Measurements from ENCODE around the gene ICE2. TPM values are rescaled to one million over a fixed set of nuclear protein-coding genes. Genes with fewer than 3 reads are reported as not detected.

Gene ICE2
- total and polyA plus RNA-seq, 2 of the 8 experiments (the other 6 are each of a cell fraction or from before 2014, with no cell fraction given), result 40.0 to 87.3 TPM

DNA sequence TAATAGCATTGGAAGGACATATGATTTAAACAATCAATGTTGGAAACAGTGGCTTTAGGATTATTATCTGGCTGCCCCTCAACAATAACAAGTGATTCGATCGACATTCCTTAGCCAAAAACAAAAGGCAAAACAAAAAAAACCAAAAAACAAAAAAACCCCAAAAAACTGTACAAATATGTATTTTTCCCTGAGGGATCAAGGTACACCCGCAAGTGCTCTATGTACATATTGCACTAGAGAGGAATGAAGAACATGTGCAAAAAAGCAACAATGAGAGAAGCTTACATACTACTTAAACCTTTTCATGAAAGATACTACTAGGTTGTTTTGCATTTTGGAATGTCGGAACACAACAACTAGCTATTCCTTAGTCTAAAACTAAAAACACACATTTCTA is 14.2 kb upstream of the ICE2 start:
- Histone ChIP-seq H4K5ac (ENCODE audit: insufficient read length, low read depth, low read length) (no peak overlapping the region), H3K23me2 (ENCODE audit: low read depth, low read length) (no peaks in the 10 kb centered on the region), H4K91ac (replicated peaks; ENCODE audit: insufficient read length, low read length) (no peak overlapping the region), H3K4me2 (ENCODE audit: insufficient read depth in 1 of 2, low read depth in 2 of 2, low read length in 2 of 2) (no peak overlapping the region), H2BK5ac (ENCODE audit: low read depth, low read length) (no peak overlapping the region), H3K4me1 (replicated peaks in 1 of 4; ENCODE audit: control insufficient read depth in 3 of 4, insufficient read depth in 4 of 4, low read length in 3 of 4) (no peaks in the 10 kb centered on the region), H3K14ac (ENCODE audit: insufficient read length) (no peak overlapping the region), H3K27me3 (replicated peaks in 1 of 4; ENCODE audit: control insufficient read depth in 3 of 4, extremely low read depth in 1 of 4, insufficient read depth in 3 of 4, low read length in 3 of 4) (no peaks in the 10 kb centered on the region), H3K36me3 (ENCODE audit: control insufficient read depth in 2 of 4, insufficient read depth in 4 of 4, low read length in 3 of 4) (peaks cover 0 to 9% (median 0%) of the 10 kb centered on the region in 4 experiments; a peak in 3 of 8 replicates), H2BK12ac (ENCODE audit: low read depth, low read length) (no peak overlapping the region), H3K9ac (replicated peaks in 1 of 4; ENCODE audit: extremely low read depth in 1 of 4, low read depth in 3 of 4, low read length in 3 of 4) (no peak overlapping the region), H2BK120ac (replicated peaks; ENCODE audit: low read depth, low read length) (no peak overlapping the region), H4K8ac (ENCODE audit: extremely low read depth, insufficient read depth, low read length) (no peak overlapping the region), H3K27ac (ENCODE audit: low read depth, low read length) (no peak overlapping the region), H3K4ac (replicated peaks; ENCODE audit: insufficient read length, low read depth, low read length) (no peak overlapping the region), H4K20me1 (replicated peaks in 1 of 2; ENCODE audit: control insufficient read depth in 1 of 2, insufficient read depth in 2 of 2, low read length in 2 of 2) (no peaks in the 10 kb centered on the region), H3K9me3 (ENCODE audit: insufficient read depth in 2 of 2, low read depth in 1 of 2, low read length in 1 of 2) (no peaks in the 10 kb centered on the region), H3K79me2 (ENCODE audit: control insufficient read depth in 1 of 2, insufficient read depth in 2 of 2, low read length in 2 of 2) (no peaks in the 10 kb centered on the region), H3K18ac (ENCODE audit: extremely low read depth, low read length) (no peak overlapping the region), H2BK15ac (ENCODE audit: low read length) (no peak overlapping the region), H2AK5ac (ENCODE audit: low read depth, low read length) (no peak overlapping the region), H2AFZ (ENCODE audit: low read length) (no peak overlapping the region), H3K79me1 (ENCODE audit: low read depth, low read length) (no peaks in the 10 kb centered on the region), H3K56ac (replicated peaks; ENCODE audit: insufficient read length, low read depth, low read length) (no peak overlapping the region), H3K23ac (ENCODE audit: insufficient read length) (no peak overlapping the region), H2BK20ac (ENCODE audit: low read length) (no peak overlapping the region), H3K4me3 (ENCODE audit: extremely low read depth in 1 of 4, insufficient read depth in 2 of 4, low read depth in 3 of 4, low read length in 4 of 4) (no peak overlapping the region)
- ChIA-PET POLR2A (ENCODE audit: partially characterized antibody) (no interaction called here), CTCF (ENCODE audit: partially characterized antibody) (no interaction called here)
- FAIRE-seq (no peak), DNase-seq (ENCODE audit: low read depth in 1 of 2, low spot score in 2 of 2) (no peak)
- 92% methylated on average over 4 of the region's 4 CpGs; no CpG with 5 or more reads in 1 of the 2 experiments for WGBS, 2 experiments (ENCODE audit: extremely low coverage in 1 of 2, insufficient coverage in 1 of 2, insufficient read length in 1 of 2, insufficient replicate concordance in 2 of 2, low coverage in 1 of 2, low lambda C conversion rate in 2 of 2, missing lambda C conversion rate in 1 of 2)
- TF ChIP-seq POLR2A (IDR thresholded peaks at IDR 0.05; ENCODE audit: control extremely low read depth in 1 of 2, low read depth in 2 of 2, low read length in 2 of 2), result no peak
- TF ChIP-seq, protein P1, sequence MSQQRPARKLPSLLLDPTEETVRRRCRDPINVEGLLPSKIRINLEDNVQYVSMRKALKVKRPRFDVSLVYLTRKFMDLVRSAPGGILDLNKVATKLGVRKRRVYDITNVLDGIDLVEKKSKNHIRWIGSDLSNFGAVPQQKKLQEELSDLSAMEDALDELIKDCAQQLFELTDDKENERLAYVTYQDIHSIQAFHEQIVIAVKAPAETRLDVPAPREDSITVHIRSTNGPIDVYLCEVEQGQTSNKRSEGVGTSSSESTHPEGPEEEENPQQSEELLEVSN (IDR thresholded peaks at IDR 0.05), result no peak
- no peak for TF ChIP-seq GABPA (IDR thresholded peaks at IDR 0.05; ENCODE audit: borderline replicate concordance, insufficient read depth, low read length)
- TF ChIP-seq SAP30 (IDR thresholded peaks at IDR 0.05; ENCODE audit: insufficient read depth, insufficient replicate concordance, low read length), result no peak
- no peak for TF ChIP-seq CHD2 (IDR thresholded peaks at IDR 0.05; ENCODE audit: low read length)
- TF ChIP-seq, protein P2, sequence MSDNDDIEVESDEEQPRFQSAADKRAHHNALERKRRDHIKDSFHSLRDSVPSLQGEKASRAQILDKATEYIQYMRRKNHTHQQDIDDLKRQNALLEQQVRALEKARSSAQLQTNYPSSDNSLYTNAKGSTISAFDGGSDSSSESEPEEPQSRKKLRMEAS (IDR thresholded peaks at IDR 0.05), result no peak
- TF ChIP-seq GTF2F1 (IDR thresholded peaks at IDR 0.05; ENCODE audit: borderline replicate concordance, low read depth, low read length), result no peak

All from H1 (cell line).